ENCODE data around the gene TRIM15.
"Not testable (repeated sequence)": the region's sequence is repeated elsewhere in the genome, so short reads cannot be mapped to it uniquely, and the experiment has no call there.

TRIM15 gene

GRCh38 chr6:30198166-30199084, 35.1 kb downstream of the TRIM15 start:
- DNase-seq (ENCODE audit: low spot score): no peak

DNA sequence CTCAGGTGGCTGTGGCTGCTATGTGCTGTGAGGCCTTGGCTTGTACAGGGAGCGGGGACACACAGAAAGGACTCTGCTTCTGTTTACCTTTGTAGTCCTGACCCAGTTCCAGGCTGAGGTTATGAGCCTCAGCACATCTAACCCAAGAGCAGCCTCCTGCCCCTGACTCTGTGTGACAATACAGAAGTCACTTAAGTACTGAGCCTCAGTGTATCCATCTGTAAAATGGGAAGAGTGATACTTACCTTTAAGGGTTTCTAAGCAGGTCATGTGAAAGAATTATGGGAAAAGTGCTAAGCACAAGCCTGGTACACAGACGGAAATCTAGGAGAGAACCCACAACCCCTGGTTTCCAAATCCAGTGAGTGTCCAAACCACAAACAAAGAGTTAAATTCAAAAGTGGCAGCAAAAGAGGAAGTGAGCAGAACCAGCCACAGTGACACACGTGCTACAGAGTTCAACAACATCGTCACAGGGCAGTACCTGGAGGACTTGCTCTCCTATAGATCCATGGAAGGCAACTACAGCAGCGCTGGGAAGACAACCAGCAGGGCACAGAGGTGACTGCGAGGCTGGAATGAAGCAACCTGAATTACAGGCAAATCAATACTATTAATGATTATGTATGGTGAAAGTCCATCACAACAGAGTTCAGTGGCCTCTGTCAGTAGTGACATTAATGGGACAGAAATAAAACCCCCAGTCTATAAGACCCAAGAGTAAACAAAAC, 37.4 kb downstream of the TRIM15 start:
- DNase-seq (ENCODE audit: low spot score): peak; percentile 80

DNA sequence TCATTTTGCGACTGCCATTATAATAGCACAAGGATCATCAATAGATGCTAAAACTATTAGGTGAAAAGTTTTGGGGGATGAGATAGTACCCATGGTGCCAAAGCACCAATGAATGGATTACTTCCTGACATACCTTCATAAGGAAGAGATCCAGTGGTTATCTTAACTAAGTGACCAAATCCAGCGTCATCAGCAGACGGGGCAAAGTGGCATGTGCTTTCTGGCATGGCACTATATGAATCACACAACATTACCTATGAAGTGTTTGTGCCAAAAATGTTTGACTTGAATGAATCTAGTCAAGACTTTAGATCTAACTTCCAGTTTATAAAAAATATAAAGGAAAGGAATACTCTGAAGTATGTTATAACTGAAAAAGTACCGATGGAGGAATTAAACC, 39.0 kb downstream of the TRIM15 start:
- no peak for DNase-seq (ENCODE audit: low spot score)

- no peak for DNase-seq (ENCODE audit: low spot score)
Observed at GRCh38 chr6:30204116-30204515, 40.8 kb downstream of the TRIM15 start.

DNA sequence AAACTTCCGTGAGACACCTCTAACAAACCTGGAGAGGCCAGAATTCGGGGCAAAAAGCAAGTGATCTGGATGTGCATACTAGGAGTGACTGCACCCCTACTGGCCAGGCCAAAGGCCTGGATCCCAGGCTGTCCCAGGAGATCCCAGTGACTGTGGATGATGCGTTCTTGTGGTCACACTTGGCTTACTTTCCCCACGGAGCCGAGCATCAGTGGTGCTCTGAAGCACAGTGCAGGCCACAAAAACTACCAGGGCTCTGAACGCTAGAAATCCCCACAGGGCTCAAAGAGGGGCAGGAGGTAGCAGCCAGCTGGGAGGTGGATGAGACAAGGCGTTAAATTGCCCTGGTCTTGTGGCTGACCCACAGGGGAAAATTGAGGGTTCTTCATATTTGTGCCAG, 42.8 kb downstream of the TRIM15 start:
- no peak for DNase-seq (ENCODE audit: low spot score)

DNA sequence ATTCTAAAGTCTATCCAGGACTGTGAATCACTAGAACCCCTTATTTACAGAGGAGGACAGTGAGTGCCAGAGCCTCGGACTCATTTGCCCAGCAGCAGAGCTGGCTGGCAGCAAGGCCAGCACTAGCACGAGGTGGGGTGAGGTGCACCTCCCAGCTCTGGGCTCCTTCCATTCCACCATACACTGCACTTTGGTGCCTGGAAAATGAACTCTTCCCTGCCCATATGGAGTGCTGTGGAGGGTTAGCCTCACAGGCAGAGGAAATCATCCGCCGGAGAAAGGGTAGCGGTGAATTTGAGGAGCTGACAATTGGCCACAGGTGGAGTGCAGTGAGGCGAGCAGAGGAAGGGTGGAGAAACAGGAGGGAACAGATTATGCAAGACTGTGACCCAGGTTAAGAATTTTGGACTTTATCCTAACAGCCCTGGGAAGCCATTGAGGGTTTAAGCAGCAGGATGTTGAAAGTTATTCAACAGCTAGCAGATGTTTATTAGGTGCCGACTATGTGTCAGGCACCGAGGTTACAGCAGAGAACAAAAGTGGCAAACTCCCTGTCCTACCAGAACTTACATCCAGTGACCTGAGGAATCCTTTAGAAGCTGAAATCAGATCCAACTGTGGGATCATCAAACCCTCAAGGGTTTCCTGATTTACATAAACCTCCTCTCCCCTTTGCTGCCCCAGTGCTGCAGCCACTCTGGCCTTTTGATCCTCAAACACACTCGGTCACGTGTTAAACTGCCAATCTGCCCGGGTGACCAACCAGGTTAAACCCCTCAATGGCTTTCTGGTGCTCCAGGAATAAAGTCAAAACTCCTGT, 43.7 kb downstream of the TRIM15 start:
- DNase-seq (ENCODE audit: low spot score): no peak

DNA sequence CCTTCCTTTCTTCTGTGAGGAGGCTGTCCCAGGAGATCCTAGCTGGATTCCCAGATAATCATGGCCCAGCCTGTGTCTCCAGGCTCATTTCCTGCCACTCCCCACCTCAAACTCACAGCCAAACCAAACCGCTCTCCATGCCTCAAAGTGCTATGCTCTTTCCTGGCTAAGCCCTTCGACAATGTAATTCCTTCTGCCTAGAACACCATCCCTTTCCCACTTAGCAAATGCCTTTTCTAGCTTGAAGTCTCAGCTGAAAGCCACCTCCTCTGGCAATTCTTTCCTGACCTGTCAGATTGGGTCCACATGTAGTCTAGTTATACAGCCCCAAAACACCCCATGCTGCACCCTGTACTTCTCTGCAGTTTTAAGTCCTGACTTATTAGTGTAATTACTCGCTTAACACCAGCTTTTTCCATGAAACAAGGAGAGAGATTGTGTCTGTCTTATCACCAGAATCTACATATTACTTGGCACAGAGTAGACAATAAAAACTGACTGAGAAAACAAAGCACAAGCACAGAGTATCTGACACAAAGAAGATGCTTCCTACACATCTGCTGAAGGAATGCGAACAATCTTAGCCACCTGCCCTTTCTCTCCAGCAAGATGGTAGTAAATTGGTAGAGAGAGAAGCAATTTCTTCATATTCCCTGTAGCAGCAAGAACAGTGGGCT, 44.4 kb downstream of the TRIM15 start:
- DNase-seq (ENCODE audit: low spot score): no peak

DNA sequence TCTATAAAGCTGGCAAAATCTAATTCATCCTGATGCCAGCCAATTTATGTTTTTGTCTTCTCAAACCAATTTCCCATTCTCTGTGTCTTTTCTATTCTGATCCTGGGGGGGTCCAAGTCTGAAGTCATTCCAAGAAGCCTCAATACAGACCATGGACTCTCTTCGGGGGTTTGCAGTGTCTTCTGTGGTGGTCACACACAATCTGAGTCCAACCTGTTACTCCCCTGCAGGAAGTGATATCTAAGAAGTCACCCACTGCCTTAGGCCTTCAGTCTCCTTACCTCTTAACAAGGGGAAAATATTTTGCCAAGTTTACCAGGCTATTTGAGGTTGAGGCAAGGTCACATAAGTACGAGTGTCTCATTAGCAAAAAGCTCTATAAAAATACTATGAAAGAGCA, 48.0 kb downstream of the TRIM15 start:
- no peak for DNase-seq (ENCODE audit: low spot score)

DNA sequence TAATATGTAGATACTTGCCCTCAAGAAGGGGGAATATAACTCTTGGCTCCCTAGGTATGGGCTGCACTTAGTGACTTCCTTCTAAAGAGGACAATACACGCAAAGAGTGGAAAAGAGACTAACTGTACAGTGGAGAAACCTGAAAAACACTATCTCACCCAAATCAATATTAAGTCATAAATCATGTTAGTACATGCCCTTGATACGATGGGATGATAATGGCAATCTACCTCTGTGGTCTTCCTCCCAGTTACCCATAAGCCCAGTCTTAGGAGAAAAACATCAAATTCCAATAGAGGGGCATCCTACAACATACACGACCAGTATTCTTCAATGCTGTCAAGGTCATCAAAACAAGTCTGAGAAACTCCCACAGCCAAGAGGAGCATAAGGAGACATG, 48.6 kb downstream of the TRIM15 start:
- no peak for DNase-seq (ENCODE audit: low spot score)

GRCh38 chr6:30212865-30213666, 49.7 kb downstream of the TRIM15 start, which contains the start of gene TRIM26:
Gene TRIM26 (minus strand): TSS chr6:30213406. CDS start chr6:30199103, 14,303 bp downstream.
- DNase-seq (ENCODE audit: low spot score): peak; percentile 99

DNA sequence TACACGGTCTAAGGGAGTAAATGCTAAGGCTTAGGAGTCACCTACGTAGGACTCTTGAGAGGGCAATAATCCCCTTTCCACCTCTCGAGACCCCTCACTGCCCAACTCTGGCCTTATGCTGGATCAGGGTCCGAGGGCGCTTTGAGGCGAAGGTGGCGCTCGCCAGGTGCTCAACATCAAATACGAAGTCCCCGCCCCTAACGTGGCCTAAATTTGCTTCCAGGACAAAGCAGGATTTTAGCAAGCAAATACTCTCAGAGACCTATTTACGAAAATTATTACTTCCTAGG, 50.3 kb downstream of the TRIM15 start:
- DNase-seq (ENCODE audit: low spot score): no peak

- peak; percentile 77 for DNase-seq (ENCODE audit: low spot score)
Observed at GRCh38 chr6:30213957-30214656, 50.8 kb downstream of the TRIM15 start.

GRCh38 chr6:30214657-30214982, 51.3 kb downstream of the TRIM15 start:
- DNase-seq (ENCODE audit: low spot score): no peak

DNA sequence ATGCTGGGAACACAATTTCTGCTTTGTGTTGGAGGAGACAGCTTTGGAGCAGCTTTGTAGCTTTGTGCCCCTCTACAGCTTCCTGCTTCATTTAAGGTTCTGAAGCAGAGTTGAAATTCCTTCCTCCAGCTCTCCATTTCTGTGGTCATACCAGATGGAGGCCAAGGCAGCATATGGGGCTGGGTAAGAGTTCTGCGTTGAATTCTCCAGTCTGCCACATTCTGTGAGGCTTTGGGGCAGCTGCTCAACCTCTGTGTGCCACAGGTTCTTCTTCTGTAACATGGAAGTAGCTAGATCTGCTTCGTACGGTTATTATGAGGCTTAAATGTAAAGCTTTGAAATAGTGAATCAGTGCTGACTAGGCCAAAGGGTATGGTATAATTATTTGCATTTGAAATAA, 52.8 kb downstream of the TRIM15 start:
- DNase-seq (ENCODE audit: low spot score): no peak

DNA sequence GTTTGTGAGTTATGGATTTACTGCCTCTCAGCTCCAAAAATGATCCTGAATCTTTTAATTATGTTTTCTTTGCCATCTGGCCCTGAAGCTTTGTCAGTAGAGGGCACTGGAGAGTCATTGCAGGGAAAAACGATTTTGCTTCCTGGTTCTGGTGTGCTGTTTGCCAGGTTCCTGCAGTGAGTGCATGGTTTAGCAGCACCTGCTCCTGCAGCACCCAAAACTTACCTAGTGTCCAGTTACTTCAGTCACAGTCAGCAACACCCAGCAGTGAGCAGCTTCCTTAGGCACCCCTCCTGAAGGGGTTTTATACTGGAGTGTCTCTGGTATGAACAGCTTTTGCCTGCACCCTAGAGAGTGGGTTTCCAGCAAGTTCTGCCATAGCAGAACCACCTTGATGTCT, 55.9 kb downstream of the TRIM15 start:
- peak; percentile 50 for DNase-seq (ENCODE audit: low spot score)

GRCh38 chr6:30221395-30221794, 58.0 kb downstream of the TRIM15 start:
- DNase-seq (ENCODE audit: low spot score): not testable (repeated sequence)

- not testable (repeated sequence) for DNase-seq (ENCODE audit: low spot score)
Observed at GRCh38 chr6:30221956-30222355, 58.6 kb downstream of the TRIM15 start.

Measured in germinal center (tissue), 1 donor.